ENCODE measurements around the gene SUCLG2.

Gene SUCLG2

GRCh38 chr3:67376416-67376815 is 278.0 kb downstream of the SUCLG2 start:
- no peak for DNase-seq

DNA sequence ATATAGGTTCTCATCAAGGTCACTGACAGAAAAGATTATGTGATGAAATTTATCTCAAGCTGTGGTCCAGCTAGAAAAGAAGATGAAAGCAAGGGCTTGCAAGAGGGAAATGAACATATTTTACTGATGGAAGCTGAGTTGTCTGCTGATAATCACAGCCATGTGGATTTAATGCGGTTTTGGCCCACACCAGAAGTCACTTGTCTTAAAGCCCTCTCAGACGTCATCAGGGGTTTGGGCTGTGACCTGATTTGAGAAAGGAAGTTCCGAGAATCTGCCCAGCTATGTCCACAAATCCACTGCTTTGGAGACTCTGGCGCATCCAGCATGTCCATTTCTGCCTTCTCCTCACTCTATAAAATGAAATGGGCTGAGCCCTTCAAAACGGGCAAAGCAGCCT is 278.4 kb downstream of the SUCLG2 start:
- no peak for DNase-seq

GRCh38 chr3:67362686-67363085 is 291.7 kb downstream of the SUCLG2 start:
- DNase-seq = no peak

DNA sequence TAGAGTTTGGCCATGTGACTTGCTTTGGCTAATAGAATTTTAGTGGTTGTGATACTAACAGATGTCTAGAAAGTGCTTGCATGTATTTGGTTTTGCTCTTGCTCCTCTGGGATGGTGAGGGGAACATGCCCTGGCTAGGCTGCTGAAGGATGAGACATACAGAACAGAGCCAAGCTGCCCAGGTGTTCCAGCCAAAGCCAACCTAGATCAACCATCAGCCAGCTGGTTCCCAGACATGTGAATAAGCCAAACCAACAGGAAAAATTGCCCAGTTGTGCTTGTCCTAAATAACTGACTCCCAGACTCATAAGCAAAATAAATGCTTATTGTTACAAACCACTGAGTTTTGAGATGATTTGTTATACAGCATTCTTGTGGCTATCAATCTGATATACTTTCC is 292.6 kb downstream of the SUCLG2 start:
- DNase-seq = no peak

DNA sequence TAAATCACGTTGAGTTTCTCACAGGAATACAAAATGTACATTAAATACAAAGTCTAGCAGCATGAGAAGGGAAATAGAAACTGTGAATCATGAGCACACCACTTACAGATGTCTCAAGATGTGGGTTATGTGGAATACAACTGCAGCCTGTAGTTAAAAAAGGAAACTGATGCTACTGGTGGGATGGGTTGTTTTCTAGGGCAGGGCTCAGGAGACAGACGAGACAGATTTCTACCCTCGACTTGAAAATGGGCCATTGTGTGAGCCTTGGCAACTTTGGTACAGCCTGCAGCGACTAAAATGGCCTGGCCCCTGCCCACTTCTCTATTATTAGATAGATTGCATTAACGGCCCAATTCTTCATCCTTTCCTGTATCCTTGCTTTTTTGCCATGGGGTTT is 293.1 kb downstream of the SUCLG2 start:
- DNase-seq = no peak

DNA sequence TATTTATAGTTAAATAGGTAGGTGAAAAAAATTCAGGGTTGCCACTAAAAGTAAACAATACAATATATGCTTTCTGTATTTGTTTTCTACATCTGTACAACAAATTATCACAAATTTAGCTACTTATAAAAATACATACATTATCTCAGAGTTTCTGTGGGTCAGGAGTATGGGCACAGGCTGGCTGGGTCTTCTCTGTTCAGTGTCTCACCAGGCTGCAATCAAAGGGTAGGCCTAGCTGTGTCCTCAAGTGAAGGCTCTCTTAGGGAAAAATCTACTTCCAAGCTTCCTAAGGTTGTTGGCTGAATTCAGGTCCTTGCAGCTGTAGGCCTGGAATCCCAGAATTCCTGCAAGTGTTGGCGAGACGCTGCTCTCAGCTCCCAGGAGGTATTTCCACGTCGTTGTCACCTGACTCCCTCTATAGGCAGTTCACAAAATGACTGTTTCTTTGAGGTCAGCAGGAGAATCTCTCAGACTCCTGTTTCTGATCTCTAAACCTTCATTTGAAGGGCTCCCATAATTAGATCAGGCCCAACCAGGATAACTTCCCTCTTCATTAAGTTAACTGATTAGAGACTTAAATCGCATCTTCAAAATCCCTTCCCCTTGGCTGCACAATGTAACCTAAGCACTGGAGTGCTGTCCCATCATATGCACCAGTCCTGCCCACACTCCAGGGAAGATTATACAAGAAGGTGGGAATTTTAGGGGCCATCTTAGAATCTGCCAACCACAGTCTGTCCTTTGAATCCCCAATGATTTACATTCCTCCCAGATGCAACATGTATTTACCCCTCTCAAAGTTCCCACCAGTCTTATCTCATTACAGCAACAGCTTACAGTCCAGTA is 296.6 kb downstream of the SUCLG2 start:
- no peak for DNase-seq

DNA sequence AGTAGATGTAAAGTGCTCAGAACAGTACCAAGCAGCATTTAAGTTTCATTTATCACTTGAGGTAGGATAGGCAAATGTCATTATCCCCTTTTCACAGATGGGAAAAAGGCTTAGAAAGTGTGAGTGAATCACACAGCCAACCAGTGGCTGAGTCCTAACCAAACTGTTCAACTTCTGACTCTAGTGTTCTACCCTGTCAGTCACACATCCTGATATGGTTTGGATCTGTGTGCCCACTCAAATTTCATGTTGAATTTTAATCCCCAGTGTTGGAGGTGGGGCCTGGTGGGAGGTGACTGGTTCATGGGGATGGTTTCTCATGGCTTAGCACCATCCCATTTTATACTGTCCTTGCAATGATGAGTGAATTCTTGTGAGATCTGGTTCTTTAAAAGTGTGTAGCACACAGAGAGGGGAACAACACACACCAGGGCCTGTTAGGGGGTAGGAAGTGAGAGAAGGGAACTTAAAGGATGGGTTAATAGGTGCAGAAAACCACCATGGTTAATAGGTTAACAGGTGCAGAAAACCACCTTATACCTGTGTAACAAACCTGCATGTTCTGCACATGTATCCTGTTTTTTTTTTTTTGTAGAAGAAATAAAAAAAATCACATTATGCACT is 304.7 kb downstream of the SUCLG2 start:
- no peak for DNase-seq

- no peak for DNase-seq
Measured at GRCh38 chr3:67346081-67346480, 308.3 kb downstream of the SUCLG2 start.

DNA sequence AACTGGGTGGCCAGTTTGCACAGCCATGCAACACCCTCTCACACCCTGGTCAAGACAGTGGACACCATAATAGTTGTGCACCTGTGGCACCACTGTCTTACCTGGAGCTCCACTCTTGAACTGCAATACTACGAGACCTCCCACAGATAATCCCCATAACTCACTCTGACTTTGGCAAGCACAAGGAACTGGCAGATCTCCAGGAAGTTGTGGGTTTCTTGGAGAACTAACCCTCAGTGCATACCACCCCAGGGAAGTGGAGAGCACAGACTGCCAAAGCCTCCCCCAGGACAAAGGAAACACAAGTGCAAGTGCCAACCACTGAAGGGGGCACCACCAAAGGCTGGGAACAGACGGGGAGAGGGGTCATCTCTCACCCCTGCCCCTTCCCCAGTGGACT is 318.6 kb downstream of the SUCLG2 start:
- DNase-seq = no peak

- no peak for DNase-seq
Measured at GRCh38 chr3:67334588-67334987, 319.8 kb downstream of the SUCLG2 start.

DNA sequence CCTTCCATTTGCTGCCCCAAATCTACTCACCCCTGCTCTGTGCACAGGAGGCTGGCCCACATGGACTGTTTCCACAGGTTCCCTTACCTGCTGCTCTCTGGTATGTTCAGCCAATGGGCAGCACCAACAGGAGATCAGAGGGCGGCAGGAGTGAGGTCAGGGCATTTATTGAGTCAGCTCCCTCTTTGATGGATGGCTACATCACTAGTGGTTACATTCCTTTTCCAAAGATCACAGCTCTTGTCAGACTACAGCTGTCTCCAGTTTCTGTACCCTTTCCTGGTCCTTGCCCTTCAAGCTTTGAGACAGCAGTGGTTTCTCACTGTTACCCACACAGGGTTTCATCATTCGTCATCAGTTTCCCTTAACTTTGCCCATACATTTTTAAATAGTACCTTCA is 325.1 kb downstream of the SUCLG2 start:
- DNase-seq = no peak

- no peak for DNase-seq
Measured at GRCh38 chr3:67327582-67327981, 326.8 kb downstream of the SUCLG2 start.

- DNase-seq = no peak
Measured at GRCh38 chr3:67325231-67325630, 329.2 kb downstream of the SUCLG2 start.
